Chondrocyte (in vitro differentiated cells): ENCODE results near the gene USP11. TPM values are rescaled to one million over a fixed set of nuclear protein-coding genes. Genes with fewer than 3 reads are reported as not detected.

Source experiments
- DNase-seq: peaks from one replicate; pipeline ENCODE4 v3.0.0; 2021; ENCODE audit warnings: mixed read lengths, low spot score
- H3K27ac Mint-ChIP-seq: one replicate; pipeline ENCODE4 v1.8.0; 2021; ENCODE audit warnings: mild to moderate bottlenecking, moderate library complexity, mixed read lengths; ENCODE audit not compliant: unreplicated experiment
- H3K27me3 Mint-ChIP-seq: 2 replicates; pipeline ENCODE4 v1.8.0; 2021; ENCODE audit warnings: low read depth, mixed read lengths
- H3K36me3 Mint-ChIP-seq: 2 replicates; pipeline ENCODE4 v1.8.0; 2021; ENCODE audit warnings: low read depth, mixed read lengths
- H3K4me1 Mint-ChIP-seq: 2 replicates; pipeline ENCODE4 v1.8.0; 2021; ENCODE audit warnings: low read depth, mild to moderate bottlenecking, mixed read lengths
- H3K4me3 Mint-ChIP-seq: one replicate; pipeline ENCODE4 v1.8.0; 2021; ENCODE audit warnings: mild to moderate bottlenecking, moderate library complexity, mixed read lengths; ENCODE audit not compliant: unreplicated experiment
- H3K9me3 Mint-ChIP-seq: 2 replicates; pipeline ENCODE4 v1.8.0; 2021; ENCODE audit warnings: low read depth, mixed read lengths
- total RNA-seq: library from RNA; stranded (reverse); gene quantifications from 3 replicates; pipeline ENCODE4 v1.2.1, GENCODE V29; 2021
- TF ChIP-seq, protein P1 (sequence below): fragments of 200-600 bp; sonication (generic); IDR thresholded peaks from 2 replicates; pipeline ENCODE4 v1.5.0; 2021; ENCODE audit warnings: antibody characterized with exemption, mild to moderate bottlenecking, moderate library complexity

The USP11 gene
- total RNA-seq, 1 donor from 2014 or later = 157 TPM

DNA sequence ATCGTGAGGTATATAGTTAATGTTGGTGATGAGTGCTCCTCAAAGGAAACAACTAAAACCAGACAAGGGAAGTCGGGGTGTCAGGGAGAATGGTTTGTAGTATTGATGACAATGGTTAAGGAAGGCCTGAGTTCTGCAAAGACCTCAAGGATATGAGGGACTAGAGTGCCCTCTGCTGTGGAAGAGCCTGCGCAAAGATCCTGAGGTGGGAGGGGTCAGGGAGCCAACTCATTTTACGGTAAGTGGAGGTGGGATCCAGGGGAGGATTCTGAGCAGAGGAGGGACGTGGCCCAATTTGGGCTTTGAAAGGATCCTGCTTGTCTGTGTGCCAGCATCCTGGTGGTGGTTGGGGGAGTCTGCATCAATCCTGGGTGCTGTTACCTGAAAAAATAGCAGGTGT, 27.8 kb upstream of the USP11 start:
- H3K36me3 Mint-ChIP-seq = peaks cover 63% of the 10 kb centered on the region
- peaks cover 20% of the 10 kb centered on the region for H3K4me1 Mint-ChIP-seq
- TF ChIP-seq, protein P1, sequence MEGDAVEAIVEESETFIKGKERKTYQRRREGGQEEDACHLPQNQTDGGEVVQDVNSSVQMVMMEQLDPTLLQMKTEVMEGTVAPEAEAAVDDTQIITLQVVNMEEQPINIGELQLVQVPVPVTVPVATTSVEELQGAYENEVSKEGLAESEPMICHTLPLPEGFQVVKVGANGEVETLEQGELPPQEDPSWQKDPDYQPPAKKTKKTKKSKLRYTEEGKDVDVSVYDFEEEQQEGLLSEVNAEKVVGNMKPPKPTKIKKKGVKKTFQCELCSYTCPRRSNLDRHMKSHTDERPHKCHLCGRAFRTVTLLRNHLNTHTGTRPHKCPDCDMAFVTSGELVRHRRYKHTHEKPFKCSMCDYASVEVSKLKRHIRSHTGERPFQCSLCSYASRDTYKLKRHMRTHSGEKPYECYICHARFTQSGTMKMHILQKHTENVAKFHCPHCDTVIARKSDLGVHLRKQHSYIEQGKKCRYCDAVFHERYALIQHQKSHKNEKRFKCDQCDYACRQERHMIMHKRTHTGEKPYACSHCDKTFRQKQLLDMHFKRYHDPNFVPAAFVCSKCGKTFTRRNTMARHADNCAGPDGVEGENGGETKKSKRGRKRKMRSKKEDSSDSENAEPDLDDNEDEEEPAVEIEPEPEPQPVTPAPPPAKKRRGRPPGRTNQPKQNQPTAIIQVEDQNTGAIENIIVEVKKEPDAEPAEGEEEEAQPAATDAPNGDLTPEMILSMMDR = no peak
- no peak overlapping the region for H3K4me3 Mint-ChIP-seq
- H3K27ac Mint-ChIP-seq = peak overlapping the region; percentile 14
- no peaks in the 10 kb centered on the region for H3K27me3 Mint-ChIP-seq
- H3K9me3 Mint-ChIP-seq = no peaks in the 10 kb centered on the region
- DNase-seq = peak; percentile 48

DNA sequence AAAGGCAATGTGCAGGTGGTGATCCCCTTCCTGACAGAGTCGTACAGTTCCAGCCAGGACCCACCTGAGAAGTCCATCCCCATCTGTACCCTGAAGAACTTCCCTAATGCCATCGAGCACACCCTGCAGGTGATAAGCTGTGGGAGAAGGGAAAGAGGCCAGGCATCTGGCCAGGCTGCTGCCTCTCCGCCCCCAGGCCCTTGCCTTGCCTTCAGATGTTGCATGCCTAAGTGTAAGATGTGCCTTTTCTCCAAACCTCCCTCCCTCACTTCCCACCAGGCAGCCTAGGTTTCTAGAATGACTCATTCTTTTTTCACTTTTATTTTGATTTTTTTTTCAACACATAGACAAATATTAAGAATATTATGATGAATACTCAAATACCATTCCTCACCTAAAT, 26.5 kb upstream of the USP11 start:
- no peak for DNase-seq
- no peaks in the 10 kb centered on the region for H3K9me3 Mint-ChIP-seq
- TF ChIP-seq, protein P1 = no peak
- peak overlapping the region; percentile 65 for H3K27ac Mint-ChIP-seq
- peaks cover 65% of the 10 kb centered on the region for H3K36me3 Mint-ChIP-seq
- no peak overlapping the region for H3K4me3 Mint-ChIP-seq
- H3K4me1 Mint-ChIP-seq = peaks cover 15% of the 10 kb centered on the region
- no peaks in the 10 kb centered on the region for H3K27me3 Mint-ChIP-seq

DNA sequence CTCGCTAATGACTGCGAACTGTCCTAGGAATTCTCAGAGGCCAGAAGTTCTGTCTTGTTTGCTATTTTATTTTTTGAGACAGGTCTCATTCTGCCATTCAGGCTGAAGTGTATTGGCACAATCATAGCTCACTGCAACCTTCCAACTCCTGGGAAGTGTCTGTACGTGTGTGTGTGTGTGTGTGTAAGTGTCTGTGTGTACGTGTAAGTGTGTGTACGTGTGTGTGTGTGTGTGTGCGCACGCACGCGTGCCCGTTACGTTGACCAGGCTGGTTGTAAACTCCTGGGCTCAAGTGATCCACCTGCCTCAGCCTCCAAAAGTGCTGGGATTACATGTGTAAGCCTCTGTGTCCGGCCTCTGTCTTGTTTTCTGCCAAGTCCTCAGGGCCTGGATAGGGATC, 24.7 kb upstream of the USP11 start:
- Mint-ChIP-seq H3K4me3 (no peak overlapping the region), H3K36me3 (peaks cover 67% of the 10 kb centered on the region)

DNA sequence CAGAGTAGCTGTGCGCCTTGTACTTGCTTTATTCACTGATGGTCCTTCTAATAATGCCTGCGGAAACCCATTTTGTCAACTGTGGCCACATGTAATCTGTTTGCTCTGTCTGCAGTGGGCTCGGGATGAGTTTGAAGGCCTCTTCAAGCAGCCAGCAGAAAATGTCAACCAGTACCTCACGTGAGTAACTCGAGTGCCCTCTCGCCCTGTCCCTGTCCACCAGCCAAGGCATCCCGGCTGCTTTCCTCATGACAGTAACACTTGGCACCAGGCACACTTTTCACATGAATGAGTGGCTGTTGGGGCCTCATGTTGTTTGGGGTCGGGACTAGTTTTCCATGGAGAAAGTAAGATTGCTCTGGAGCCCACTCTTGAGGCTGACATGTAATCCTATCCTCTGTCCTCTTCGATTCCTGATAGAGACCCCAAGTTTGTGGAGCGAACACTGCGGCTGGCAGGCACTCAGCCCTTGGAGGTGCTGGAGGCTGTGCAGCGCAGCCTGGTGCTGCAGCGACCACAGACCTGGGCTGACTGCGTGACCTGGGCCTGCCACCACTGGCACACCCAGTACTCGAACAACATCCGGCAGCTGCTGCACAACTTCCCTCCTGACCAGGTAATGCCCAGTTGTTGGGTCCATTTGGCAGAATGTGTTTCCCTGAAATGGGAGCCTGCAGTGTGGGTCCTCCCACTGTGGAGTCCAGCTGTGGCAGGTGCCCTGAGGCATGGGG, 23.1 kb upstream of the USP11 start:
- TF ChIP-seq, protein P1 = no peak
- H3K36me3 Mint-ChIP-seq = peaks cover 70% of the 10 kb centered on the region
- H3K4me1 Mint-ChIP-seq = peaks cover 19% of the 10 kb centered on the region

More for the DNA sequence above, 24.7 kb upstream of the USP11 start:
- peak; percentile 50 for DNase-seq
- peaks cover 12% of the 10 kb centered on the region for H3K4me1 Mint-ChIP-seq
- H3K9me3 Mint-ChIP-seq = no peaks in the 10 kb centered on the region
- peak overlapping the region; percentile 68 for H3K27ac Mint-ChIP-seq
- H3K27me3 Mint-ChIP-seq = no peaks in the 10 kb centered on the region
- TF ChIP-seq, protein P1 = no peak

DNA sequence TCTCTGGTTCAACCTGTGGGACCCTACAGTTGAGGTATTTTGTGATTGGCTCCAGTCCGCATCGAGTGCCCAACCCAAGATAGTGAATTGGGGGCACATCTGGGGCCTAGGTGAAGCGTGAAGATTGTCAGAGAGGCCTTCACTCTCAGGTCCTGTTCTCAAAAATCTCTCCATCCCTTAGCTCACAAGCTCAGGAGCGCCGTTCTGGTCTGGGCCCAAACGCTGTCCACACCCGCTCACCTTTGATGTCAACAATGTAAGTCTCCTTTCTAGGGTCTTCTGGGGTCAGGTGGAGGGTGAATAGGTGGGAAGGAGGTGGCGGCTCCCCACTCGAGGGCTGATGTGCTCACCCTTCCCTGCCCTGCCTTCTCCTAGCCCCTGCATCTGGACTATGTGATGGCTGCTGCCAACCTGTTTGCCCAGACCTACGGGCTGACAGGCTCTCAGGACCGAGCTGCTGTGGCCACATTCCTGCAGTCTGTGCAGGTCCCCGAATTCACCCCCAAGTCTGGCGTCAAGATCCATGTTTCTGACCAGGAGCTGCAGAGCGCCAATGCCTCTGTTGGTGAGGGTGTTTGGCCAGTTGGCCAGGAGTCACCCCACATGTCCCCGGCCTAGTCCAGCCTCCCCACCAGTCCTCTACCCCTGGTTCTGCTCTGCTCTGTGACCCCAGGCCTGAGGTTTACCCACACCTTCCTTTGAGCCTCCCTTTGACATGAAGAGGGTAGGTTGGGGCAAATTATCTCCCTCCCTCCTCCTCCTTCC, 22.0 kb upstream of the USP11 start:
- Mint-ChIP-seq H3K9me3 (no peaks in the 10 kb centered on the region), H3K27me3 (no peaks in the 10 kb centered on the region), H3K4me1 (peaks cover 27% of the 10 kb centered on the region), H3K27ac (peak overlapping the region; percentile 22), H3K36me3 (peaks cover 71% of the 10 kb centered on the region), H3K4me3 (no peak overlapping the region)
- DNase-seq = peak; percentile 53
- TF ChIP-seq, protein P1 = no peak

More for the DNA sequence above, 23.1 kb upstream of the USP11 start:
- Mint-ChIP-seq H3K4me3 (no peak overlapping the region), H3K27me3 (no peaks in the 10 kb centered on the region), H3K27ac (peak overlapping the region; percentile 36), H3K9me3 (no peaks in the 10 kb centered on the region)
- peak; percentile 76 for DNase-seq
